Ishikawa (cell line): ENCODE data around the gene CUTA.

Experiments
- CEBPB ChIP-seq: IDR thresholded peaks from 2 replicates; pipeline ENCODE4 v1.6.1; 2012
- CREB1 ChIP-seq: IDR thresholded peaks from 2 replicates; pipeline ENCODE4 v1.6.1; 2012; ENCODE audit warnings: low read depth
- EGR1 ChIP-seq: IDR thresholded peaks from 2 replicates; pipeline ENCODE4 v1.6.1; 2012
- EP300 ChIP-seq: IDR thresholded peaks from 2 replicates; pipeline ENCODE4 v1.6.1; 2012; ENCODE audit warnings: borderline replicate concordance
- MAX ChIP-seq: IDR thresholded peaks from 2 replicates; pipeline ENCODE4 v1.6.1; 2012
- RAD21 ChIP-seq: IDR thresholded peaks from 2 replicates; pipeline ENCODE4 v1.6.1; 2012; ENCODE audit warnings: low read depth
- REST ChIP-seq: IDR thresholded peaks from 2 replicates; pipeline ENCODE4 v1.6.1; 2012; ENCODE audit warnings: low read depth, mild to moderate bottlenecking
- TAF1 ChIP-seq: IDR thresholded peaks from 2 replicates; pipeline ENCODE4 v1.6.1; 2012; ENCODE audit warnings: low read depth, mild to moderate bottlenecking
- TCF12 ChIP-seq: IDR thresholded peaks from 2 replicates; pipeline ENCODE4 v1.6.1; 2012; ENCODE audit warnings: low read depth
- TEAD4 ChIP-seq: IDR thresholded peaks from 2 replicates; pipeline ENCODE4 v1.6.1; 2012
- USF1 ChIP-seq: IDR thresholded peaks from 2 replicates; pipeline ENCODE4 v1.6.1; 2012
- YY1 ChIP-seq: IDR thresholded peaks from 2 replicates; pipeline ENCODE4 v1.6.1; 2012; ENCODE audit warnings: low read depth
- ZBTB7A ChIP-seq: IDR thresholded peaks from 2 replicates; pipeline ENCODE4 v1.6.1; 2012; ENCODE audit warnings: low read depth

Gene CUTA

DNA sequence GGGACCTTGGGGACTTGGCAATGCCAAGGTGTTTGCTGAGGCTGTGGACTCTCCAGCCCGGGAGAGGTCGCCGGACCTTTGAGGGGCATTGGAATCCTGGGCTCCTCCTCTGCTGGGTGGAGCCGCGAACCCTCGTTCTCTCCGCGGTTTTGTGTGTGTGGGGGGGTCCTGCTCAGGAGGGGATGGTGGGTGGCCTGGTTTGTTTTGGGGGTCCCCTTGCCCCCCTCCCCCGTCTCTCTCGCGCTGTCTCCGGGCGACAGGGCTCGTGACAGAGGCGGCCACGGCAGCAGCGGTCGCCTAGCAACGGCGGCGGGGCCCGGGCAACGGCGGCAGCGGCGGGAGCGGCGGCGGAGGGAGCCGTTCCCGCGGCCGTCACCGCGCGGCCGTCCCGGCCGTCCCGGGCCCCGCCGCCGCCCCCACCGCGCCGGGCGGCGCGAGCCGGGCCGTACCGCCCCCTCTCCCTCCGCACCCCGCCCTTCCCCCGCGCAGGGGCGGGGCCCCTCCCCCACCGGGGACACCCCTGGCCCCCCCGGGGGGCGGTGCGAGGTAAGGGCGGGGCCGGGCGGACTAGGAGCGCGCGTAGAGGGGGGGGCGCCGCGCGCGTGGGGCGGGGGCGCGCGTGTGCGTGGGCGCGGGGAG is 9.8 kb upstream of the CUTA start:
- no peak for TF ChIP-seq YY1
- no peak for TF ChIP-seq EP300
- TF ChIP-seq USF1: no peak
- TF ChIP-seq ZBTB7A: peak; percentile 78; the same call in 1 of the 2 replicates
- no peak for TF ChIP-seq RAD21
- no peak for TF ChIP-seq CEBPB
- TF ChIP-seq REST: no peak

DNA sequence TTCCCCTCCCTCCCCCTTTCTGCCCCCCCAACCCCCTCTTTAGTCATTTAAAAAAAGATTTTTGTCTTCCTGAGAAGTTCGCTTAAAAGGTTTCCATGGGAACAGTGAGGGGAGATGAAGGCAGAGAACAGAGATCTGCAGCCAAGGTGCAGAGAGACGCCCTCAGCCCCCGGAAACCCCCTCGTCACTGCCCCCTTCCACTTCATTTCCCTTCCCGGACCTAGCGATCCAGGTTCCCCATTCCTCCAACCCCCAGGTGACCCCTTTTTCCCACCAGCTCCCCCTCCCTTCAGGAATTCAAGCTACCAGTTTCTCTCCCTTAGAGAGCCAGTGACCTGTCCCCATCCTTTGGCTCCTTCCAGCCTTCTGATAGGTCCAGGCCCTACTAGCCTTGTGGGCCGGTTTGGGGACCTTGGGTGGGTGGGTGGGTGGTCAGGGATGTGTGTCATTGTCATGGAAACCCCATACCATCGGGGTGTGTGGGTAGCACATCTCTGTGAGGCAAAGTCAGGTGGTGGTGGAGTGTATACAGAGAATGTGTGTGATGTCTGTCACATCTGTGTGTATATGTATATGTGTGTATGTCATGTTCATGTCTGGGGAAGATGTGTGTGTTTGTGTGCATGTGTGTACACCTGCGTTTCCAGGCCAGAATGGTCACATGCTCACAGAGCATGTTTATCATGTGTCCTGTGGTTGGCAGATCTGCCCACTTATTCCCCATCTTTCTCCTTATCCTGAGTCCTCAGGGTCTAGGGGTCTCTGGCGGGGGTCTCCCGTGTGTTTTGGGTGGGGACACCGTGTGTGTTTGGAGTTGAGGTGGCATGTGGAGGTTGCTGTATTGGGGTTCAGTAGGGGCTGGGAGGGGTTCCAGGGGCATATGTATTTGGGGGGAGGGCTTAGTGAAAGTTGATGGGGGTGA is 8.9 kb upstream of the CUTA start:
- TF ChIP-seq EP300: no peak

GRCh38 chr6:33425668-33426577 is 8.0 kb upstream of the CUTA start:
- TF ChIP-seq EGR1 (peak; percentile 81), RAD21 (peak; percentile 65), ZBTB7A (peak; percentile 28), EP300 (0 out of 2 replicates have a peak, but pooled peaks have one; percentile 28), YY1 (0 out of 2 replicates have a peak, but pooled peaks have one; percentile 20), MAX (peak; percentile 94), USF1 (0 out of 2 replicates have a peak, but pooled peaks have one; percentile 11), REST (no peak), CREB1 (no peak), CEBPB (no peak)

DNA sequence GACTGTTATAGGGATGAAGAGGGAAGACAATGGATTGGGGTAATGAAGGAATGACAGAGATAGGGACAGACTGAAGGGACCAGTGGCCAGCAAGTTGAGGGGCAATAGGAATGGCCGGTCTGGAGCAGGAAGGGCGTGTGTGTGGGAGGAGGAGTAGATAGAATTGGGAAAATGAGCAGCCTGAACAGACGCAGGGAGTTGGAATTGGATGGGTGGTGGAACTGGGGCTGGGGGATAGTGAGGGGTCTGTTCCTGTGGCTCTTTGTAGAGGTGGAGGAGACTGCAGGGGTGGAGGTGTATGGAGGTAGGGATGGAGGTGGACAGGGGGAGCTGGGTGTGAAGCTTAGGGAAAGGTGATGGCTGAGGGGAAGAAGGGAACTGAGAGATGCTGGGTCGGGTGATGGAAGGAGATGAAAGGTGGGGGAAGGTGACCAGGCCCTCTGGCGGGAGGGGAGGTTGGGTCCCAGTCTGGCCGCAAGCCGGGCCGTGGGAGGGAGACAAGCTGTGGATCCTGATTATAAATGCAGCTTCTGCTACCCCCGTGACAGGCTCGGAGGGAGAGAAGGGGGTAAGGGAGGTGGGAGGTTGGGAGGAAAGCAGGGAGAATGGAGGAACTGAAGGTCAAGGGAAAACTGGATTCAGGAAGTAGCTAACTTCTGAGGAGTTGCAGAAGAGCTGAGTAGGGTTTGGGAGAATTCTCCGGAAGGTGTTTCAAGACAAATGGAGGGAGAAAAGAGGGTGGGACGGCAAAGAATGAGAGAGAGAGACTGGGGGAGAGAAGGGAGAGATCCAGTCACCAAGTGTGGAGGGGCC is 7.2 kb upstream of the CUTA start:
- TF ChIP-seq TCF12 (no peak), TAF1 (no peak), TEAD4 (no peak), CEBPB (no peak), REST (no peak), USF1 (no peak)
